T-cell (primary cell): ENCODE measurements around the gene ARL15. TPM values are rescaled to one million over a fixed set of nuclear protein-coding genes. Genes with fewer than 3 reads are reported as not detected.

Experiments
- ATAC-seq, 4 experiments: fragments of 200-7000 bp in 3 of 4; fragments of 150-1000 bp in 1 of 4; cut with Tn5 transposase; replicated peaks in 1 of 4; 1 replicate in 3 of 4; 2 replicates in 1 of 4; pipeline ENCODE4 v1.10.0; 2021; ENCODE audit warnings: moderate library complexity in 3 of 4, mild to moderate bottlenecking in 2 of 4, moderate number of reproducible peaks in 1 of 4
- CTCF ChIA-PET, 2 donors: fragments of 300-600 bp; sonication (Branson Sonifier 250); formaldehyde crosslinking; loops; one replicate each; lab custom pipeline; 2022; ENCODE audit warnings: antibody characterized with exemption in 2 of 2; lab: Charles Lee
- POLR2A ChIA-PET, 2 donors: fragments of 300-600 bp; sonication (Branson Sonifier 250); formaldehyde crosslinking; loops; one replicate each; lab custom pipeline; 2022; ENCODE audit warnings: antibody characterized with exemption in 2 of 2; lab: Charles Lee
- DNase-seq, 35 experiments: peaks; one replicate each; pipeline versions ENCODE4 v3.0.0 to v3.0.0-alpha.2; 2013 to 2023
- H3K27ac ChIP-seq: one replicate; pipeline ENCODE4 v1.5.1; 2013; ENCODE audit warnings: low read length
- H3K27me3 ChIP-seq, 2 experiments: replicated peaks in 1 of 2; 1 replicate in 1 of 2; 2 replicates in 1 of 2; pipeline versions ENCODE4 v1.6.1 to v1.7.0; 2013; ENCODE audit warnings: low read length in 1 of 2, mixed read lengths in 1 of 2; ENCODE audit not compliant: control insufficient read depth in 2 of 2, insufficient read depth in 2 of 2; ENCODE audit errors: extremely low read depth in 1 of 2
- H3K36me3 ChIP-seq, 2 donors: 1 replicate in 1 of 2; 2 replicates in 1 of 2; pipeline versions ENCODE4 v1.6.1 to v1.7.0; 2013; ENCODE audit warnings: low read length in 1 of 2; ENCODE audit not compliant: control insufficient read depth in 2 of 2, insufficient read depth in 1 of 2; ENCODE audit errors: extremely low read depth in 1 of 2
- H3K4me1 ChIP-seq, 2 experiments: 1 replicate in 1 of 2; 2 replicates in 1 of 2; pipeline versions ENCODE4 v1.6.1 to v1.7.0; 2013; ENCODE audit warnings: low read length in 2 of 2, mixed read lengths in 1 of 2; ENCODE audit not compliant: insufficient read depth in 2 of 2, control insufficient read depth in 1 of 2; ENCODE audit errors: extremely low read depth in 1 of 2
- H3K4me3 ChIP-seq, 2 donors: 1 replicate in 1 of 2; 2 replicates in 1 of 2; pipeline versions ENCODE4 v1.5.1 to v1.7.0; 2013; ENCODE audit warnings: mild to moderate bottlenecking in 2 of 2, low read length in 1 of 2, moderate library complexity in 1 of 2; ENCODE audit not compliant: control insufficient read depth in 1 of 2; ENCODE audit errors: extremely low read depth in 1 of 2
- H3K9me3 ChIP-seq: 2 replicates; pipeline ENCODE4 v1.7.0; 2013
- H3K27ac Mint-ChIP-seq, 2 donors: one replicate each; pipeline ENCODE4 v1.8.0; 2020 to 2021; ENCODE audit warnings: mild to moderate bottlenecking in 2 of 2, mixed read lengths in 2 of 2
- H3K27me3 Mint-ChIP-seq, 2 donors: one replicate each; pipeline ENCODE4 v1.8.0; 2021 to 2022; ENCODE audit warnings: mixed read lengths in 2 of 2
- H3K36me3 Mint-ChIP-seq: one replicate; pipeline ENCODE4 v1.8.0; 2021; ENCODE audit warnings: mixed read lengths
- H3K4me1 Mint-ChIP-seq, 3 donors: one replicate each; pipeline ENCODE4 v1.8.0; 2020 to 2022; ENCODE audit warnings: mixed read lengths in 3 of 3, mild to moderate bottlenecking in 1 of 3
- H3K4me3 Mint-ChIP-seq, 3 donors: one replicate each; pipeline ENCODE4 v1.8.0; 2020 to 2022; ENCODE audit warnings: mild to moderate bottlenecking in 3 of 3, mixed read lengths in 3 of 3, moderate library complexity in 3 of 3
- H3K9me3 Mint-ChIP-seq, 3 donors: one replicate each; pipeline ENCODE4 v1.8.0; 2020 to 2022; ENCODE audit warnings: mixed read lengths in 3 of 3
- WGBS: methylation state at CpG from one replicate; pipeline ENCODE4 v1.1.5; 2013; ENCODE audit warnings: missing lambda C conversion rate; ENCODE audit not compliant: insufficient coverage; 5-methylcytosine and 5-hydroxymethylcytosine counted together
- total RNA-seq, 35 experiments: library from RNA in 6 of 35; stranded (reverse) in 6 of 35; fragments of 120-200 nt in 1 of 35; gene quantifications; one replicate each; pipeline versions ENCODE4 v1.2.1 to v1.2.4 and lab custom pipeline; 2013 to 2026

Gene ARL15
- total RNA-seq, 5 donors from 2014 or later (not counting 1 experiment from before 2014, with no cell fraction given) = 10.7 to 21.6 (median 11.7) TPM

DNA sequence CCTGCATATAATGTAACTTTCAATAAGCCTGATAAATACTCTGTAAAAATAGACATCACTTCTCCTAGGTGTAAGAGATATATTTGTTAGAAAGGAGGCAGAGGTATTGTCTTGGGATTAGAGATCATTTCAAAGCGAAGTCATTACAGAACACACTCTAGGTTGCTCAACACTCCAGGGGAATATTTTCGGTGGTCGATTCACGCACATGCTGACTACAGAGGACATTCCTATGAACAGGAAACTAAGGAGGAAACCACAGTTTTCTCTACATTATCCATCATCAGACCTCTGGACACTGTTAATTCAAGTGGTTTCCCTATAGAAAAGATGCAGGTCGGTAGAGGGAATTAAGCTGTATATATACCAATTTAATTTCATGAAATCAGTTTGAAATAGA is 379.9 kb downstream of the ARL15 start:
- CTCF ChIA-PET = no interaction called here
- Histone ChIP-seq H3K4me1 (no peaks in the 10 kb centered on the region), H3K27ac (no peak overlapping the region), H3K27me3 (no peaks in the 10 kb centered on the region), H3K4me3 (no peak overlapping the region), H3K36me3 (no peaks in the 10 kb centered on the region), H3K9me3 (no peaks in the 10 kb centered on the region)
- H3K9me3 Mint-ChIP-seq = no peaks in the 10 kb centered on the region
- no peaks in the 10 kb centered on the region for H3K27me3 Mint-ChIP-seq
- no peak overlapping the region for H3K4me3 Mint-ChIP-seq
- 80% methylated on average over 2 of the region's 5 CpGs for WGBS
- POLR2A ChIA-PET = no interaction called here
- ATAC-seq (no peak), DNase-seq (no peak)
- H3K36me3 Mint-ChIP-seq = peaks cover 23% of the 10 kb centered on the region
- no peak overlapping the region for H3K27ac Mint-ChIP-seq
- no peaks in the 10 kb centered on the region for H3K4me1 Mint-ChIP-seq

DNA sequence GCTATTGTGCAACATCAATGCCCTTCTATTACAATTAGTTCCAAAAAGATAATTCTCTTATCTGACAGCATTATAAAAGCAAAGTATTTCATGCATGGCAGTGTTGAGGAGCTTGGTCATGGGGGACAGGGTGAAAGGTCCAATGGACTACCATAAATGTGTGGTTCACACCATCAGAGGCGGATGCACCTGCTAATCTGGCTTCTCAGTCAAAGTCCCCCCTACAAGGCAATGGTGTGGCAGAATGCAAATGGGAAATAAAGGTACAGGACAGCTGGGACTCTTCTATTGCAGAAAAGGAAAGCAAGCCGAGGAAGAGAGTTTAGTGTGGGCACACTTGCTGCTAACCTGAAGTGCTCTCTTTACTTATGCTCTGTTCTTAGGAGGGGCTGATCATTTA is 380.8 kb downstream of the ARL15 start:
- Mint-ChIP-seq H3K36me3 (peaks cover 15% of the 10 kb centered on the region), H3K27me3 (no peaks in the 10 kb centered on the region), H3K4me1 (no peaks in the 10 kb centered on the region), H3K27ac (no peak overlapping the region), H3K4me3 (no peak overlapping the region), H3K9me3 (no peaks in the 10 kb centered on the region)
- WGBS = no CpG with 5 or more reads among the region's 2 CpGs
- ATAC-seq (no peak), DNase-seq (no peak)
- Histone ChIP-seq H3K27ac (no peak overlapping the region), H3K36me3 (no peaks in the 10 kb centered on the region), H3K27me3 (no peaks in the 10 kb centered on the region), H3K4me1 (no peaks in the 10 kb centered on the region), H3K4me3 (no peak overlapping the region), H3K9me3 (no peaks in the 10 kb centered on the region)
- ChIA-PET POLR2A (no interaction called here), CTCF (no interaction called here)

DNA sequence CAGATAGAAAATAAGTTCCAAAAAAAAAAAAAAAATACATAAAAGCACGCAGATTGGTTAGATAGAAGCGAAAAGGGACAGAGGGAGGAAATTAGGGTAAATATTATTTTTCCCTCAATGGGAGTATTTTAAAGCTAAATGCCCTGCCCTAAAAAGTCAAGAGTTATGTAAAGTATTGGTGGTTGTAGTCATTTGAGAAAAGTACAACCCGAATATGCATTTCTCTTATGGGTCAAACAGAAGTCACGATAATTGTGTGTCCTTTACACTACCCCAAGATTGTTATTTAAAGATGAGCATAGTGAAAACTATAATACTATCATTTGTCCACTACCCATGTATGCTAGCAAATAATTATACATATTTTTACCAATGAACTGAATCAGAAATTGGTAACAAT is 381.2 kb downstream of the ARL15 start:
- H3K36me3 ChIP-seq = no peaks in the 10 kb centered on the region
- POLR2A ChIA-PET = no interaction called here
- H3K27me3 ChIP-seq = no peaks in the 10 kb centered on the region
- 100% methylated on average over 1 of the region's 4 CpGs for WGBS
- no peaks in the 10 kb centered on the region for H3K9me3 ChIP-seq
- H3K27ac ChIP-seq = no peak overlapping the region
- no peaks in the 10 kb centered on the region for H3K9me3 Mint-ChIP-seq
- H3K4me1 Mint-ChIP-seq = no peaks in the 10 kb centered on the region
- peaks cover 15% of the 10 kb centered on the region for H3K36me3 Mint-ChIP-seq
- no peak overlapping the region for H3K4me3 ChIP-seq
- H3K27me3 Mint-ChIP-seq = no peaks in the 10 kb centered on the region
- H3K4me1 ChIP-seq = no peaks in the 10 kb centered on the region
- ATAC-seq (no peak), DNase-seq (no peak)
- H3K4me3 Mint-ChIP-seq = no peak overlapping the region
- CTCF ChIA-PET = no interaction called here
- H3K27ac Mint-ChIP-seq = no peak overlapping the region

DNA sequence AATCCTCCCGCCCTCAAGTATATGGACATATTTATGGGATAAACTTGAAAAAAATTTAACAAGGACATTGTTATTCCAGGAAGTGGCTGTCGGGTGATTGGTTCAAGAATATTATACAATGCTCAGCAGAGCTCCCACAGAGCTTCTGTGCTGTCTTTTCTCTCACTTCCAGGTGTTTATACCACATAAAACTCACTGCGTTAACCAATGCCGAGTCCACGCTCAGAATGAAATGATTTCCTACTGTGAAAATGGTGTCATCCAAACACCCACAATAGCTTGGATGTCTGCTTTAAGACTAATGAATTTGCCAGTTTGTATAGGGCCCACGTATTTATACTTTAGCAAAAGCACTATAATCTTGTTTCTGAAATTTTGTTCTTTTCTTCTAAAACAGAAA is 381.7 kb downstream of the ARL15 start:
- no peaks in the 10 kb centered on the region for H3K9me3 Mint-ChIP-seq

DNA sequence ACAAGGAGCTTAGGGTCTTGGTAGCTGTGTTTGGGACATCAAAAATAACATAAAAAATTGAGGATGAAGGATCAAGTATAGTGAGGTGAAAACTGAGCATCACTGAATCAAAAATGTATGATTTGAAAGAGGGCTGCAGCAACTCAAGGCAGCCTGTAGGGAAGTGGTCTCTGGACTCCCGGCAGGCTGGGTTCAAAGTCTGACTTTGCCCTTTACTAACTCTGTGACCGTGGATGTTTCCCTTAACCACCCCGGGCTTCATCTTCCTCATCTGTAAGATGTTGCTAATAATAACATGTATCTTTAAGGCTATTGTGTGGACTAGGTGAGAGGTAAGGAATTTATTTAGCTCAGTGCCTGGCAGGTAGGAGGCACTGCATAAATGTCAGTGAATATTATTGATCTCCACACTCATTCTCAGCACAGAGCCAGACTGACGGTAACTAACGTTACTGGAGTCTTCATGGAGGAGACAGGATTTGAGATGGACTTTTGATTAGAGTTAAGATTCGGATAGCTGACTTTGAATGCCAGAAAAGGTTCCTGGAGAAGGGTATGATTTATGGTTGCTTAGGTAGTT is 382.6 kb downstream of the ARL15 start:
- 100% methylated on average over 1 of the region's 6 CpGs for WGBS
- CTCF ChIA-PET = no interaction called here

More for the DNA sequence above, 381.7 kb downstream of the ARL15 start:
- Mint-ChIP-seq H3K27me3 (no peaks in the 10 kb centered on the region), H3K27ac (no peak overlapping the region), H3K4me1 (no peaks in the 10 kb centered on the region), H3K4me3 (no peak overlapping the region), H3K36me3 (peaks cover 15% of the 10 kb centered on the region)
- Histone ChIP-seq H3K27me3 (no peaks in the 10 kb centered on the region), H3K4me3 (no peak overlapping the region), H3K27ac (no peak overlapping the region), H3K36me3 (no peaks in the 10 kb centered on the region), H3K4me1 (no peaks in the 10 kb centered on the region), H3K9me3 (no peaks in the 10 kb centered on the region)
- ChIA-PET POLR2A (no interaction called here), CTCF (no interaction called here)
- 86% methylated on average over 4 of the region's 6 CpGs for WGBS
- ATAC-seq = no peak
- no peak for DNase-seq

DNA sequence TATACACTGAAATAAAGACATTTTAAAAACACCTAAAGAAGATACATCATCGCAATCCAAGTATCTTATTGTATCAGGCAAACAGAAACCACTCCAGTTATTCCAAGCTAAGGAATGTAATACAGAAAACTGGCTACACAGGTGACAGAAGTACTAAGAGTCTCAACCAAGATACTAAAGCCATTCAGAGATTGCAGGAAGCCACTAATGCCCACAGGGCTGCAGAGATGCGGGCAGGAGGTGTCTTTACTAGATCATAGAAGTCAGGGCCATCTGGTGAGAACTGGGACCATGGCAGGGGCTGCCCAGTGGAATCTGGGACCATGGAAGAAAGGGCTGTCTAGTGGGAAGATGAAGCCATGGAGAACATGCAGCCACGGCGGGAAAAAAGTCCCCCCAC is 384.3 kb downstream of the ARL15 start:
- ATAC-seq (no peak), DNase-seq (no peak)
- no peaks in the 10 kb centered on the region for H3K27me3 ChIP-seq
- Mint-ChIP-seq H3K27ac (no peak overlapping the region), H3K4me1 (no peaks in the 10 kb centered on the region), H3K36me3 (peaks cover 21% of the 10 kb centered on the region), H3K9me3 (no peaks in the 10 kb centered on the region), H3K27me3 (no peaks in the 10 kb centered on the region), H3K4me3 (no peak overlapping the region)
- no peak overlapping the region for H3K4me3 ChIP-seq
- no peaks in the 10 kb centered on the region for H3K9me3 ChIP-seq
- no peak overlapping the region for H3K27ac ChIP-seq
- no peaks in the 10 kb centered on the region for H3K4me1 ChIP-seq
- H3K36me3 ChIP-seq = no peaks in the 10 kb centered on the region
- CTCF ChIA-PET = interaction anchor here in 1 of 2 donors (0.7 kb wide), 1 partner anchor 393 kb away, joined by 6 read pairs; no protein-coding TSS in a partner anchor
- no CpG with 5 or more reads among the region's 4 CpGs for WGBS
- POLR2A ChIA-PET = no interaction called here

More for the DNA sequence above, 382.6 kb downstream of the ARL15 start:
- no peaks in the 10 kb centered on the region for H3K9me3 ChIP-seq
- Mint-ChIP-seq H3K36me3 (peaks cover 17% of the 10 kb centered on the region), H3K4me3 (no peak overlapping the region), H3K9me3 (no peaks in the 10 kb centered on the region), H3K27ac (no peak overlapping the region), H3K27me3 (no peaks in the 10 kb centered on the region), H3K4me1 (no peaks in the 10 kb centered on the region)
- no peaks in the 10 kb centered on the region for H3K27me3 ChIP-seq
- no peak overlapping the region for H3K27ac ChIP-seq
- H3K4me3 ChIP-seq = no peak overlapping the region
- no peak for DNase-seq
- no peaks in the 10 kb centered on the region for H3K4me1 ChIP-seq
- POLR2A ChIA-PET = interaction anchor here in 1 of 2 donors (0.7 kb wide), 1 partner anchor 337 kb away, joined by 4 read pairs; no protein-coding TSS in a partner anchor
- H3K36me3 ChIP-seq = no peaks in the 10 kb centered on the region
- ATAC-seq = no peak

DNA sequence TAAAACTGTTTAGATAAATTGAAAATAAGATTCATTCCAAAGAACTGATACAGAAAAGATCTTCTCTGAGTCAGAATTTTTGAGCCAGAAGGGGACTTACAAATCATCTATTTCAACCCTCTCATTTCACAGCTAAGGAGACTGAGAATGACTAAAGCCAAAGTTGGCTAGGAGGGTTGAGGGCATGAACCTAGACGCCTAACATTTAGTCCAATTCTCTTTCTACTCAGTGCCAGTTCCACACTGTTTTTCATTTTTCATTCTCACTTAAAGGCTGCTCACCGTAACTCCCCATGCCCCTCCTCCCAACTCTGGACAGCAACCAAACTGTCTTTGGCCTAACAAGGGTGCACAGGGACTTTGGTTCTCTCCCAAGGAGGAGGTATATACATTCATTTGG is 386.0 kb downstream of the ARL15 start:
- no peak overlapping the region for H3K4me3 ChIP-seq
- Mint-ChIP-seq H3K4me3 (no peak overlapping the region), H3K36me3 (peaks cover 16% of the 10 kb centered on the region), H3K27me3 (no peaks in the 10 kb centered on the region), H3K27ac (no peak overlapping the region), H3K9me3 (no peaks in the 10 kb centered on the region), H3K4me1 (no peaks in the 10 kb centered on the region)
- H3K9me3 ChIP-seq = no peaks in the 10 kb centered on the region
- WGBS = 100% methylated on average over 2 of the region's 2 CpGs
- no peak for DNase-seq
- H3K4me1 ChIP-seq = no peaks in the 10 kb centered on the region
- no peak overlapping the region for H3K27ac ChIP-seq
- no peak for ATAC-seq
- POLR2A ChIA-PET = no interaction called here
- no peaks in the 10 kb centered on the region for H3K36me3 ChIP-seq
- H3K27me3 ChIP-seq = no peaks in the 10 kb centered on the region
- CTCF ChIA-PET = no interaction called here
